AG10803 (cell line): Measurements from ENCODE around the gene FAHD2A.
"Not testable (repeated sequence)": the region's sequence is repeated elsewhere in the genome, so short reads cannot be mapped to it uniquely, and the experiment has no call there.

Experiments used
- DNase-seq: peaks from one replicate; pipeline ENCODE4 v3.0.0; 2010; ENCODE audit warnings: low read depth
- H3K4me3 ChIP-seq: 2 replicates; pipeline ENCODE4 v1.5.1; 2011; ENCODE audit warnings: mild to moderate bottlenecking, low read length, control low read depth
- CTCF ChIP-seq: conservative IDR thresholded peaks from 2 replicates; pipeline ENCODE4 v1.5.1; 2011; ENCODE audit warnings: mild to moderate bottlenecking, low read length, control low read depth, inconsistent platforms

Gene FAHD2A

GRCh38 chr2:95391641-95392310 is 10.7 kb upstream of the FAHD2A start:
- no peak for DNase-seq
- no peak for TF ChIP-seq CTCF
- no peak overlapping the region for H3K4me3 ChIP-seq

- no peak overlapping the region for H3K4me3 ChIP-seq
- DNase-seq = no peak
- no peak for TF ChIP-seq CTCF
These were observed 10.2 kb upstream of the FAHD2A start for GRCh38 chr2:95392320-95392719.

DNA sequence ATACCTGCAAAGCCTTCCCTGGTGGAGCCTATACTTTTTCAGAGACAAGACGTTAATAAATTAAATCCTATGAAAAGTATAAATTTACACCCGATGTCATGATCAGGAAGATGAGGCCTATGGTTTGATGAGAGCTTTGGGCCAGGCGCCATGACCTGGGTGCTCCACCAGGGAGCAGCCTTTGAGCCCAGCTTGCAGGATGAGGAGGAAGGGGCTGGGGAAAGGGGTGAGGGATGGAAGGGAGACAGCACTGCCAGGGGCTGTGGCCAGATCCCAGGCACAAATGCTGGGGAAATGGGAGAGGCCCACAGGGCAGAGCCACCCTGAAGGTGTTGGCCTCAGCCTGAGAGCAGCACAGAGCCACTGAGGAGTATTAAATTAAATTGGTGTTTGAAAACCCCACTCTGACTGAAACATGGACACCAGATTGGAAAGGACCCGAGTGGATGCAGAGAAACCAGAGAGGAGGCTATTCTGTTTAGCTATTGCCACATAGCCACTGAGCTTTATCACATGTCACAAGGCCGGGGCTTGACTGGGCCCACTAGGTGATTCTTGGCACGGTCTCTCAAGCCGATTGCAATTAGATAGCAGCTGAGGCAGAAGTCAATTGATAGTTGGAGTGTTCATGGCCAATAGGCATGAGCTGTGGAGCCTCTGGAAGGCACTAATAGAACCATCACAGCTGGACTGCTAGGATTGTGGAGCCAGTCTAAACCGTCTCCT is 9.6 kb upstream of the FAHD2A start:
- no peak for DNase-seq
- TF ChIP-seq CTCF = 0 out of 2 replicates have a peak, but pooled peaks have one; percentile 5
- no peak overlapping the region for H3K4me3 ChIP-seq

DNA sequence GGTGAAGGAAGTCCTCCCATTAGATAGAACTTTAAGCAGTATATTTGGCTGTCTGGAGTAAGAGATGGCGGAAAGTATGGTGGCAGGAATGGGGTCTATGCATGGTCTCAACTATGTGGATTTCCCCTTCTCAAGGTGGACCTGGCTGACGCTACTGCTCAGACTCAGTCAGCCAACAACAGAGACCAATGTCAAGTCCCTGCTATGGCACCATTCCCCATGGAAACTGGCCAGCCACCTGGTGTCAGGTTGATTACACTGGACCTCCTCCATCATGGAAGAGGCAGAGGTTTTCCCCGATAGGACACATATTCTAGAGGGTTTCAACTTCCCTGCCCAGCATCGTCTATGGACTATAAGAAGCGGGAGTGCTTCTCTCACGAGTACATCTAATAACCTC is 8.6 kb upstream of the FAHD2A start:
- no peak overlapping the region for H3K4me3 ChIP-seq
- no peak for TF ChIP-seq CTCF
- DNase-seq = no peak

DNA sequence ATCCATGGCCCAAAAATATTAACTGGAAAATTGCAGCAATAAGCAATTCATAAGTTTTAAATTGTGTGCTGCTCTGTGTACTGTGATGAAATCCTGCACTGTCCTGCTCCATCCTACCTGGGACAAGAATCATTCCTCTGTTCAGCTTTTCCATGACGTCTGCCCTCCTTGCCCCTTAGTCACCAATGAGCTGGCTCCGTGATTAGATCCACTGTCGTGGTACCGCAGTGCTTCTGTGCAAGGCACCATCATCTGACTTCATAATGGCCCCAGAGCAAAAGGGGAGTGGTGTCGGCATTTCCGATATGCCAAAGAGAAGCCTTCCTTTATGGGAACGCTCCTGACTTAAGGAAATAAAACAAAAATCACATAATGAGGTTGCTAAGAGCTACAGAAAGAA is 3.4 kb upstream of the FAHD2A start:
- no peak overlapping the region for H3K4me3 ChIP-seq
- DNase-seq = no peak
- no peak for TF ChIP-seq CTCF

DNA sequence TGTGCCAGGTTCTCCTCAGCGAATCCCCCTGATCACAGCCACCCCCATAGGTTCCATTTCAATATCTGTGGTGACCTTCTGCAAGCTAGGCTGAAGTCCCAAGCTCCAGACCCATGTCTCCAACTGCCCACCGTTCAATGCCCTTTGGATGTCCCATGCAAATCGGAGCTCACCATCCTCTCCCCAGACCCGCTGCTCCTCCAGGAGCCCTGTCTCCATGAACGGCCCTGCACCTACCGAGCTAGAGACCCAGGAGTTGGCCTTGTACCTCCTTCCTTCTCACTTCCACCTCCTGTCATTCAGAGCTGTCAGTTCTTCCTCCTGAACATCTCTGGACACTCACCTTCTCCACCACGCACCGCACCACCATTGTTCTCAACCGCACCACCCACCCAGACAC is 1.0 kb upstream of the FAHD2A start:
- DNase-seq = no peak
- no peak for TF ChIP-seq CTCF
- H3K4me3 ChIP-seq = peak overlapping the region; percentile 94

DNA sequence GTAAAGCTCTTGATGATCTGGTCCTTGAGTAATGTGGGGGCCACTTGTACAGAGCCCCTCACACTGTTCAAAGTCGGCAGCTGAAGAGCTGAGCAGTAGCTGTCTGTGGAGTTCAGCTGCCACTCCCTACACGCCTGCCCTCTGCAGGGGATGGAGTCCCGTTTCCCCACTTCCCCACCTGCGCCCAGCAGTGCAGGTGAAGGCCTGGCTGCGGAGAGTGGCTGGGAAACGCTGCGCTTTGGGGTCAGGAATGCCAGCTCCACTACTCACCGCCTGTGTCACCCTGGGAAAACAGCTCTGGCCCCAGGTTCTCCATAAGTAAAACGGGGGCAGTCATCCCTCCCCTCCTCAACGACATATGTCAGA is 521 bp upstream of the FAHD2A start:
- peak overlapping the region; percentile 94 for H3K4me3 ChIP-seq
- DNase-seq = not testable (repeated sequence)
